SH-SY5Y (cell line): ENCODE measurements around the gene RIN3.

Source experiments
- GATA2 ChIP-seq: IDR thresholded peaks from 2 replicates; pipeline ENCODE4 v1.6.1; 2011; ENCODE audit warnings: mild to moderate bottlenecking, low read depth, low read length
- GATA3 ChIP-seq: IDR thresholded peaks from 2 replicates; pipeline ENCODE4 v1.6.1; 2011; ENCODE audit warnings: low read depth, mild to moderate bottlenecking, low read length, moderate library complexity

DNA sequence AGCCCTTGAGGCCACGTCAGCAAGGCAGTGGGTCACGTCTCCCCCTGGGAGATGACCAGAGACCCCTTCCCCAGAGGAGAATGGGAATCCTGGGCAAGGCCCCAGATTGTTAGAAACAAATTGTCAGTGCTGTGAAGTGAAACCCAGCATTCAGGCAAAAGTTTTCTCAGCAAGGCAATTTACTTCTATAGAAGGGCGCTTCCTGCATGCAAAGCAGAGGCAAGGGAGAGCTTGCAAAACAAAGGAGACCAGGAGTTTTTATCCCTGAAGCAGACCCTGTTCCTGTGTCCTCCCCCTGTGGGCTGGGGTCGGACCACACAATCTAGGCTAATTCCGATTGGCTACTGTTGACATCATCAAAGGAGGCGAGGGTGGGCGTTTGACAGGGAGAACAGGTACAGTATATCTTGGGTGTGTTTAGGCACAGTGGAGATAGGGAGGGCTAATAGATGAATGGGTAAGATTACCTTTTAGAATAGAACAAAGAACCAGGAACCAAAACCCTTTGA lies 114.2 kb downstream of the RIN3 start:
- TF ChIP-seq GATA3 (no peak), GATA2 (no peak)
